ENCODE measurements around the gene NUP188. TPM values are rescaled to one million over a fixed set of nuclear protein-coding genes. Genes with fewer than 3 reads are reported as not detected.

NUP188 gene
- total and polyA plus RNA-seq, 2 of the 13 experiments (the other 11 are each of a cell fraction or from before 2014, with no cell fraction given) = 28.0 to 38.5 TPM

- TF ChIP-seq PLSCR1 (CRISPR knock-in tag; IDR thresholded peaks at IDR 0.05; ENCODE audit: borderline replicate concordance) (no peak), JDP2 (CRISPR knock-in tag; IDR thresholded peaks at IDR 0.05; ENCODE audit: borderline replicate concordance) (no peak)
Observed at GRCh38 chr9:128999581-129000206, 52.2 kb downstream of the NUP188 start (continued).

DNA sequence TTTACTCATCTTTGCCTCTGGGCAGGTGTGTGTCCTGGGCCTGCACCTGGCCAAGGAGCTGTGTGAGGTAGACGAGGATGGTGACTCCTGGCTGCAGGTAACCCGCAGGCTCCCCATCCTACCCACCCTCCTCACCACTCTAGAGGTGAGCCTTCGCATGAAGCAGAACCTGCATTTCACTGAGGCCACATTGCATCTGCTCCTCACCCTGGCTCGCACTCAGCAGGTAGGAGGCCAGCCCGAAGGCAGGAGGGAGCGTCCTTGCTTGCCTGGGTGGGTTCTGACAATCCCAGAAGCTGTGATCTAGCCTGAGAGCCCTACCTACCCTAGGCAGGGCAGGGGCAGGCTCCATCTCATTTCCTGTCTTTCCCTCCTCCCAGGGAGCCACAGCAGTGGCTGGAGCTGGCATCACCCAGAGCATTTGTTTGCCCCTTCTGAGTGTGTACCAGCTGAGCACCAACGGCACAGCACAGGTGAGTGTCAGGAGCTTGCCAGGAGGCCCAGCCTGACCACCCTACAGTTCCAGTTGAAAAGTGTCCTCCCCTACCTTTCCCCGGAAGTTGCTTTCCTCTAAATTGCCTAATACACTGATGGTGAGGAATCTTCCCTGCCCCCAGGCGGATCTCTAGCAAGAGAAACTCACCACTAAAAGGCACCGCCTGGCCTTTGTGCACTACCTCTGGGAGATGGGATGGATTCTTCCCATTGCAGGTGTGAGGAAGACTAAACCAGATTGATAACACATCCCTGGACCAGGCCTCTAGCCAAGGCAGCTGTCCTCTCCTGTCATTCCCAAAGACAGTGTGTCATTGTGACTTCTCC, 54.2 kb downstream of the NUP188 start:
- H3K36me3 ChIP-seq (replicated peaks in 1 of 2; ENCODE audit: control insufficient read depth in 1 of 2, insufficient read depth in 2 of 2, low read length in 2 of 2) = peaks cover 49 to 81% of the 10 kb centered on the region in 2 experiments
- H3K9me3 ChIP-seq (ENCODE audit: low read length) = no peaks in the 10 kb centered on the region
- ChIA-PET POLR2A (no interaction called here), CTCF (ENCODE audit: low intra/inter-chr PET ratio, low total read pairs) (no interaction called here)
- DNase-seq (ENCODE audit: low spot score) = no peak
- no peak for TF ChIP-seq ZNF207 (IDR thresholded peaks at IDR 0.05; ENCODE audit: borderline replicate concordance)
- TF ChIP-seq, protein P1, sequence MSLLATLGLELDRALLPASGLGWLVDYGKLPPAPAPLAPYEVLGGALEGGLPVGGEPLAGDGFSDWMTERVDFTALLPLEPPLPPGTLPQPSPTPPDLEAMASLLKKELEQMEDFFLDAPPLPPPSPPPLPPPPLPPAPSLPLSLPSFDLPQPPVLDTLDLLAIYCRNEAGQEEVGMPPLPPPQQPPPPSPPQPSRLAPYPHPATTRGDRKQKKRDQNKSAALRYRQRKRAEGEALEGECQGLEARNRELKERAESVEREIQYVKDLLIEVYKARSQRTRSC (CRISPR knock-in tag; IDR thresholded peaks at IDR 0.05; ENCODE audit: low read depth) = no peak
- TF ChIP-seq ZNF232 (CRISPR knock-in tag; IDR thresholded peaks at IDR 0.05; ENCODE audit: borderline replicate concordance) = no peak
- no peak for TF ChIP-seq AKAP8 (CRISPR knock-in tag; IDR thresholded peaks at IDR 0.05)
- no peak for TF ChIP-seq ZNF263 (CRISPR knock-in tag; IDR thresholded peaks at IDR 0.05)
- TF ChIP-seq RBM22 (optimal IDR thresholded peaks at IDR 0.05; ENCODE audit: low read length) = peak; percentile 65
- 92% methylated on average over 9 of the region's 10 CpGs for WGBS (ENCODE audit: low lambda C conversion rate)
- intact Hi-C loops (cut with micrococcal nuclease; ENCODE audit: unreplicated experiment) = loop anchor here (10.0 kb wide), 1 partner anchor 147 kb away; no protein-coding TSS in a partner anchor
- H3K4me1 ChIP-seq (ENCODE audit: insufficient read depth, low read length) = no peaks in the 10 kb centered on the region
- BruUV-seq (replicated peaks) = no TSS peak
- FAIRE-seq = no peak
- no peak overlapping the region for H3K27ac ChIP-seq (ENCODE audit: extremely low read length, insufficient read depth, low read length)
- H3K79me2 ChIP-seq (ENCODE audit: insufficient read depth, low read length) = no peaks in the 10 kb centered on the region
- no peak overlapping the region for H3K4me3 ChIP-seq (replicated peaks in 1 of 3; ENCODE audit: insufficient read depth in 1 of 3, low read depth in 2 of 3, low read length in 3 of 3)
- in situ Hi-C loops (cut with HindIII; ENCODE audit: extremely low pct_ligation_motif_present, low pct_unique_long_range_greater_than_20kb) = no loop called here
- no peak for ATAC-seq
- no peaks in the 10 kb centered on the region for H4K20me1 ChIP-seq (ENCODE audit: insufficient read depth, low read length)
- no peak overlapping the region for H3K9ac ChIP-seq (ENCODE audit: insufficient read depth, low read depth, low read length)
- H3K27me3 ChIP-seq (ENCODE audit: control insufficient read depth in 1 of 2, insufficient read depth in 2 of 2, low read length in 2 of 2) = no peaks in the 10 kb centered on the region
- no peak overlapping the region for H3K4me2 ChIP-seq (ENCODE audit: low read depth, low read length)
- H2AFZ ChIP-seq (ENCODE audit: low read length) = no peak overlapping the region

All from HepG2 (cell line).